ENCODE data around the gene FMO3. TPM values are rescaled to one million over a fixed set of nuclear protein-coding genes. Genes with fewer than 3 reads are reported as not detected.

Gene FMO3
- total RNA-seq, 1 experiment from 2014 or later: not detected

DNA sequence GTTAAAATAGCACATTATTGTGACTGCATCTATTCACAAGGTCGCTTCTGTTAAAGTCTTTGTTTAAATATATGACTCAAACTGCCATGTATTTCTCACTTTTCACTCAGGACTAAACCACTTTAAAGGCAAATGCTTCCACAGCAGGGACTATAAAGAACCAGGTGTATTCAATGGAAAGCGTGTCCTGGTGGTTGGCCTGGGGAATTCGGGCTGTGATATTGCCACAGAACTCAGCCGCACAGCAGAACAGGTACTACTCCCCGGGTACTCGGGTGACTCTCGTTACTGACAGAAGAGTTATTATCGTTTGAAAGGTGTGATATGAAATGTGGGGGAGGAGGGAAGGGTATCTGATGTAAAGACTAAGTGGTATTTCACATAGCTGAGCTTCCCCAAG lies 17.3 kb downstream of the FMO3 start:
- Histone ChIP-seq H3K4me1 (ENCODE audit: insufficient read depth, low read length, poor library complexity, severe bottlenecking) (no peaks in the 10 kb centered on the region), H3K4me3 (ENCODE audit: low read depth, low read length, poor library complexity, severe bottlenecking) (no peak overlapping the region), H3K9me3 (ENCODE audit: low read depth, low read length, poor library complexity, severe bottlenecking) (no peaks in the 10 kb centered on the region), H3K27me3 (replicated peaks; ENCODE audit: insufficient read depth, low read depth, low read length, poor library complexity) (no peaks in the 10 kb centered on the region), H3K27ac (ENCODE audit: low read depth, low read length, poor library complexity, severe bottlenecking) (no peak overlapping the region), H3K36me3 (ENCODE audit: insufficient read depth, low read length, poor library complexity, severe bottlenecking) (no peaks in the 10 kb centered on the region)
- DNase-seq (ENCODE audit: low spot score): no peak
- ChIA-PET POLR2A (ENCODE audit: low non-redundant PET) (no interaction called here), CTCF (no interaction called here)
- BruUV-seq (replicated peaks): no TSS peak
- no peak for TF ChIP-seq EZH2 (IDR thresholded peaks at IDR 0.05; ENCODE audit: borderline replicate concordance, low read depth, low read length, poor library complexity, severe bottlenecking)
- TF ChIP-seq, protein P1, sequence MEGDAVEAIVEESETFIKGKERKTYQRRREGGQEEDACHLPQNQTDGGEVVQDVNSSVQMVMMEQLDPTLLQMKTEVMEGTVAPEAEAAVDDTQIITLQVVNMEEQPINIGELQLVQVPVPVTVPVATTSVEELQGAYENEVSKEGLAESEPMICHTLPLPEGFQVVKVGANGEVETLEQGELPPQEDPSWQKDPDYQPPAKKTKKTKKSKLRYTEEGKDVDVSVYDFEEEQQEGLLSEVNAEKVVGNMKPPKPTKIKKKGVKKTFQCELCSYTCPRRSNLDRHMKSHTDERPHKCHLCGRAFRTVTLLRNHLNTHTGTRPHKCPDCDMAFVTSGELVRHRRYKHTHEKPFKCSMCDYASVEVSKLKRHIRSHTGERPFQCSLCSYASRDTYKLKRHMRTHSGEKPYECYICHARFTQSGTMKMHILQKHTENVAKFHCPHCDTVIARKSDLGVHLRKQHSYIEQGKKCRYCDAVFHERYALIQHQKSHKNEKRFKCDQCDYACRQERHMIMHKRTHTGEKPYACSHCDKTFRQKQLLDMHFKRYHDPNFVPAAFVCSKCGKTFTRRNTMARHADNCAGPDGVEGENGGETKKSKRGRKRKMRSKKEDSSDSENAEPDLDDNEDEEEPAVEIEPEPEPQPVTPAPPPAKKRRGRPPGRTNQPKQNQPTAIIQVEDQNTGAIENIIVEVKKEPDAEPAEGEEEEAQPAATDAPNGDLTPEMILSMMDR (conservative IDR thresholded peaks at IDR 0.05; ENCODE audit: low read depth, low read length): no peak
- intact Hi-C loops (cut with micrococcal nuclease; ENCODE audit: unreplicated experiment): no loop called here

DNA sequence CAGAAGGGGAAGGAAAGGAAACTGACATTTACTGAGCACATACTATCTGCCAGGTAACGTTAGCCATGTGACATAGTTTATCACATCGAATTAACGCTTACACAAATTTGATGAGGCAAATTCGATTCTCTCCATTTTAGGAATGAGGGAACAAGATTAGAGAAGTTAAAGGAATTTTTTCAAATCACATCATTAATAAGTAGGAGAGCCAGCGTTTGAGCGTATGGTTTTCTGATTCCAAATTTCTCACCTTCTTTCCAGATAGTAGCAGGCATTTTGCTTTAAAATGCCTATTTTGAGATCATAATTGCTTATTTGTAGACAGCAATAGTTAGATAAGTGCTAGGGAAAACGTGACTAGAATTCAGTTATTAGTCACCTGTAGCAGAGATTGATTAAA lies 19.3 kb downstream of the FMO3 start:
- Histone ChIP-seq H3K27ac (ENCODE audit: low read depth, low read length, poor library complexity, severe bottlenecking) (no peak overlapping the region), H3K36me3 (ENCODE audit: insufficient read depth, low read length, poor library complexity, severe bottlenecking) (no peaks in the 10 kb centered on the region), H3K9me3 (ENCODE audit: low read depth, low read length, poor library complexity, severe bottlenecking) (no peaks in the 10 kb centered on the region), H3K4me3 (ENCODE audit: low read depth, low read length, poor library complexity, severe bottlenecking) (no peak overlapping the region), H3K4me1 (ENCODE audit: insufficient read depth, low read length, poor library complexity, severe bottlenecking) (no peaks in the 10 kb centered on the region), H3K27me3 (replicated peaks; ENCODE audit: insufficient read depth, low read depth, low read length, poor library complexity) (peaks cover 3% of the 10 kb centered on the region)
- intact Hi-C loops (cut with micrococcal nuclease; ENCODE audit: unreplicated experiment): no loop called here
- TF ChIP-seq EZH2 (IDR thresholded peaks at IDR 0.05; ENCODE audit: borderline replicate concordance, low read depth, low read length, poor library complexity, severe bottlenecking): no peak
- TF ChIP-seq, protein P1 (conservative IDR thresholded peaks at IDR 0.05; ENCODE audit: low read depth, low read length): no peak
- POLR2A ChIA-PET (ENCODE audit: low non-redundant PET): no interaction called here
- BruUV-seq (replicated peaks): no TSS peak
- no peak for DNase-seq (ENCODE audit: low spot score)
- CTCF ChIA-PET: no interaction called here

DNA sequence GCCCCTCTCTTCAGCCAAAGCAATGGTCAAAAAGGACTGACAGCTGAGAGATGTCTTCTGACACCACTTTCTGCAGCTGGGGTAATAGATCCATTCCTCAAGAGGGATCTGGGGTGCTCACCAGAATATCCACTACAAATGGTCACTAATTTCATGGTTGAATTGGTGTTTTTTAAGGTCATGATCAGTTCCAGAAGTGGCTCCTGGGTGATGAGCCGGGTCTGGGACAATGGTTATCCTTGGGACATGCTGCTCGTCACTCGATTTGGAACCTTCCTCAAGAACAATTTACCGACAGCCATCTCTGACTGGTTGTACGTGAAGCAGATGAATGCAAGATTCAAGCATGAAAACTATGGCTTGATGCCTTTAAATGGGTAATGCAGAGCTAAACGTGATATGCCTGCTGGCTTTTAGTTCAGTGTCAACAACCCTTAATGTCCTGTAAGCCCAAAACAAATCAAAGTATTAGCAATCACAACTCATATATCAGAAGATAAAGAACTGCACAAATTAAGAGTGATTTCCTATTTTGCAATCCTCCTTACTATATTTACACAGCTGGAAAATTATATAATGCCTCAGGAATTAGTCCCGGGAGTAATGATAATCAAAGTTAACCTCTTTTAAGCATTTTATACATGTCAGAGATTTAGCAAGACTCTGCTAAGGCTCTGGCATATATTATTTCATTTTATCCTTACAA lies 20.1 kb downstream of the FMO3 start:
- no peak for TF ChIP-seq EZH2 (IDR thresholded peaks at IDR 0.05; ENCODE audit: borderline replicate concordance, low read depth, low read length, poor library complexity, severe bottlenecking)
- TF ChIP-seq, protein P1 (conservative IDR thresholded peaks at IDR 0.05; ENCODE audit: low read depth, low read length): no peak
- ChIA-PET POLR2A (ENCODE audit: low non-redundant PET) (no interaction called here), CTCF (no interaction called here)
- Histone ChIP-seq H3K36me3 (ENCODE audit: insufficient read depth, low read length, poor library complexity, severe bottlenecking) (no peaks in the 10 kb centered on the region), H3K4me1 (ENCODE audit: insufficient read depth, low read length, poor library complexity, severe bottlenecking) (no peaks in the 10 kb centered on the region), H3K4me3 (ENCODE audit: low read depth, low read length, poor library complexity, severe bottlenecking) (no peak overlapping the region), H3K27me3 (replicated peaks; ENCODE audit: insufficient read depth, low read depth, low read length, poor library complexity) (peaks cover 3% of the 10 kb centered on the region), H3K9me3 (ENCODE audit: low read depth, low read length, poor library complexity, severe bottlenecking) (no peaks in the 10 kb centered on the region), H3K27ac (ENCODE audit: low read depth, low read length, poor library complexity, severe bottlenecking) (no peak overlapping the region)
- intact Hi-C loops (cut with micrococcal nuclease; ENCODE audit: unreplicated experiment): no loop called here
- DNase-seq (ENCODE audit: low spot score): peak; percentile 16
- no TSS peak for BruUV-seq (replicated peaks)

All from A673 (cell line).